GM19239 (cell line): Measurements from ENCODE around the gene LCN1.
"Not testable (repeated sequence)": the region's sequence is repeated elsewhere in the genome, so short reads cannot be mapped to it uniquely, and the experiment has no call there.

Source experiments
- DNase-seq: peaks from one replicate; pipeline ENCODE4 v3.0.0; 2011; ENCODE audit warnings: low spot score; ENCODE audit not compliant: insufficient read length
- FAIRE-seq: peaks from 2 replicates; lab custom pipeline; 2011; peaks lifted over from hg19 to GRCh38; lab: Jason Lieb, UNC

LCN1 gene

GRCh38 chr9:135543262-135543894, 22.1 kb downstream of the LCN1 start:
- peak; percentile 14 for FAIRE-seq
- DNase-seq = not testable (repeated sequence)

GRCh38 chr9:135544981-135545635, 23.9 kb downstream of the LCN1 start:
- FAIRE-seq (no peak), DNase-seq (no peak)

- FAIRE-seq, DNase-seq: not testable (repeated sequence)
Measured at GRCh38 chr9:135545646-135546176, 24.5 kb downstream of the LCN1 start, which contains the start of gene OBP2A. TSS of gene OBP2A (plus strand) at chr9:135546126. CDS start at chr9:135546181, 55 bp downstream.

GRCh38 chr9:135546792-135547617, 25.8 kb downstream of the LCN1 start:
- DNase-seq, FAIRE-seq: not testable (repeated sequence)

- FAIRE-seq = no peak
- DNase-seq = no peak
Measured at GRCh38 chr9:135547756-135548736, 26.8 kb downstream of the LCN1 start.

- not testable (repeated sequence) for DNase-seq, FAIRE-seq
Measured at GRCh38 chr9:135549478-135550343, 28.5 kb downstream of the LCN1 start.

GRCh38 chr9:135550344-135550918, 29.2 kb downstream of the LCN1 start:
- FAIRE-seq (no peak), DNase-seq (no peak)

GRCh38 chr9:135551031-135551430, 29.8 kb downstream of the LCN1 start:
- no peak for DNase-seq

GRCh38 chr9:135551456-135551855, 30.2 kb downstream of the LCN1 start:
- FAIRE-seq = no peak
- no peak for DNase-seq

More at GRCh38 chr9:135551031-135551430, 29.8 kb downstream of the LCN1 start:
- no peak for FAIRE-seq

GRCh38 chr9:135552021-135552697, 30.9 kb downstream of the LCN1 start:
- DNase-seq (no peak), FAIRE-seq (no peak)

- no peak for FAIRE-seq
Measured at GRCh38 chr9:135552698-135553171, 31.5 kb downstream of the LCN1 start.

GRCh38 chr9:135554718-135555117, 33.5 kb downstream of the LCN1 start:
- DNase-seq (no peak), FAIRE-seq (no peak)

More at GRCh38 chr9:135552698-135553171, 31.5 kb downstream of the LCN1 start:
- DNase-seq = no peak

- FAIRE-seq = no peak
- no peak for DNase-seq
Measured at GRCh38 chr9:135555203-135555602, 34.0 kb downstream of the LCN1 start.

- DNase-seq (no peak), FAIRE-seq (no peak)
Measured at GRCh38 chr9:135555910-135556309, 34.7 kb downstream of the LCN1 start.

GRCh38 chr9:135559606-135560005, 38.4 kb downstream of the LCN1 start:
- DNase-seq (no peak), FAIRE-seq (no peak)

GRCh38 chr9:135561391-135562234, 40.4 kb downstream of the LCN1 start, which contains the start of gene PAEP:
TSS of gene PAEP (plus strand) at chr9:135561756.
- FAIRE-seq (no peak), DNase-seq (no peak)
